ENCODE measurements around the gene CST4.
"Not testable (repeated sequence)": the region's sequence is repeated elsewhere in the genome, so short reads cannot be mapped to it uniquely, and the experiment has no call there.

Gene CST4

DNA sequence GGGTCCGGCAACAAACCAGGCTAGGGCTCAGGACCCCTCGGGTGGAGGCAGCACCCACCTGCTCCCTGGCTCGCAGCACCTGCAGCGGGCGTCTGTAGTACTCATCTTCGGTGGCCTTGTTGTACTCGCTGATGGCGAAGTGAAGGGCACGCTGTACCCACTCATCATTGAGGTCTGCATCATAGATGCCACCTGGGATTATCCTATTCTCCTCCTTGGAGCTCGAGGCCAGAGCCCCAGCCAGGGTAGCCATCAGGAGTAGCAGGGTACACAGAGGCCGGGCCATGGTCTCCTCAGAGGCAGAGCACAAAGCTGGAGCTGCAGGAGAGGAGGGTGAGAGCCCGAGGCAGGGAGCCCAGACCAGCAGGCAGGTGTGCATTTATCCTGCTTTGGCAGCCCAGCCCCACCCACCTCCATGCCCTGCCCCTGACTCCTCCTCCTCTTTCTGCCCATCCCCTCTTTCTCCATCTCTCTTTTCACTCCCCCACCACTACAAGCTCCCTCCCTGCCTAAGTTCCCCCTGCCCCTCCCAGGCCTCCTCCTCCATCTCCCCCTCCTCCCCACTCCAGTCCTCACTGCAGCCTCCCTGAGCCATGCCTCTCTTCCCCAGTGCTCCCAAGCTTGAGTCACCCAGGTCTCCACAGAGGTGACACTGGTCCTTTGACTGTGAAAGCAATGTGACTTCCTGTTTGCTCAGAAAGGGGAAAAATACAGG, at the start of gene CST4:
CST4 (minus strand) TSS at position 355 of the 715 bp plus-strand sequence; CDS start at position 286, 69 bp downstream.
- DNase-seq, result not testable (repeated sequence)

- DNase-seq, result not testable (repeated sequence)
These were observed 46.6 kb upstream of the CST4 start for GRCh38 chr20:23735391-23735790.

DNA sequence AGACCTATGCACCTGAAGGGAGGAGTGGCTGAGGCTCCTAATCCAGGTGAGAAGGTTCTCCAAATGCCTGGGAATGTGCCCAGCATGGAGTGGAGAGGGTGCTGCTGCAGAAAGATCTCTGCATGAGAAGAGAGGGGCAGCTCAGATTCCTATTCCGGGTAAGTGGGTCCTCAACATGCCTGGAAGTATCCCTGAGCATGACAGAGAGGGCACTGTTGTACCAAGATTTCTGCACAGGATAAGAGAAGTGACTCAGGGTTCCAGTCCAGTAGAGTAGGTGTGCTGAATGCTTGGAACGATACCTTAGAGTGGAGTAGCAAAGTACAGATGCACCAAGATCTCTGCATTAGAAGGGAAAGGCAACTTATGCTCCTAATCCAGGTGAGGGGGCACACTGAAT, 46.1 kb upstream of the CST4 start:
- DNase-seq, result not testable (repeated sequence)

DNA sequence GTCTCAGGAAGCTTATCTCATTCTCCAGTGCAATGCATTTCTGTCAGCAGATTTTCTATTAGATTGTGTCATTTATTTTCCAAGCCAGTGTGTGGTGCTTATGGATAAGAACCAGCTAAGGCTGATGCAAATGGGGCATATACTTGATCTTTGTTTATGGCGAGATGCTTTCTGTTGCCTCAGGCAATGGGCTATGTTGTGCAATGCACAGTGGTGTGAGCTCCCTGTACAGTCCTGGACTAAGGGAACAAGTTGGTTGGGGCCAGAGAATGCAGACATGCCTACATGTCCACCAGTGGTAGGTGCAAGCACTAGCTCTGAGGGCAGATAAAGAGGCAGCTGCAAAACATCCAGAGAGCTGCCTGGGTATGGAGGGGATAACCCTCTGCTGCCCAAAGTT, 45.6 kb upstream of the CST4 start:
- not testable (repeated sequence) for DNase-seq

DNA sequence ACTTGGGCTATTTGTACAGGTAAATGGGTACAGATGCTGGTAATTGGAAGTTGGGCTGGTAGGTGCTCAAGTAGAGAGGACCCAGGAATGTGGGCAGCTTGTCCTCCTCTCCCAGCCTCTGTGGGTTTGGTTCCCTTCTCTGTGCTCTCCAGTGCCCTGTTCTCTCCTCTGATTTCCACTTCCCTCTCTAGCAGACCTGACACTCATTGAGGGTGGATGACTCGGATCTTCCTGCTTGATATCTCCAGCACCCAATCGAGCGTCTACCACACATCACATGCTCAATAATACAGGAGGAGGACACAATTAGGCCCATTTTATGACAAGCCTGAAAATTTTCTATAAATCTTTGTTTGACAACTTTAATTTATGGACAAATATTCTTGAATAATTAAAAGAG, 38.2 kb upstream of the CST4 start:
- DNase-seq, result no peak

GRCh38 chr20:23725102-23725501, 36.3 kb upstream of the CST4 start:
- DNase-seq, result no peak

DNA sequence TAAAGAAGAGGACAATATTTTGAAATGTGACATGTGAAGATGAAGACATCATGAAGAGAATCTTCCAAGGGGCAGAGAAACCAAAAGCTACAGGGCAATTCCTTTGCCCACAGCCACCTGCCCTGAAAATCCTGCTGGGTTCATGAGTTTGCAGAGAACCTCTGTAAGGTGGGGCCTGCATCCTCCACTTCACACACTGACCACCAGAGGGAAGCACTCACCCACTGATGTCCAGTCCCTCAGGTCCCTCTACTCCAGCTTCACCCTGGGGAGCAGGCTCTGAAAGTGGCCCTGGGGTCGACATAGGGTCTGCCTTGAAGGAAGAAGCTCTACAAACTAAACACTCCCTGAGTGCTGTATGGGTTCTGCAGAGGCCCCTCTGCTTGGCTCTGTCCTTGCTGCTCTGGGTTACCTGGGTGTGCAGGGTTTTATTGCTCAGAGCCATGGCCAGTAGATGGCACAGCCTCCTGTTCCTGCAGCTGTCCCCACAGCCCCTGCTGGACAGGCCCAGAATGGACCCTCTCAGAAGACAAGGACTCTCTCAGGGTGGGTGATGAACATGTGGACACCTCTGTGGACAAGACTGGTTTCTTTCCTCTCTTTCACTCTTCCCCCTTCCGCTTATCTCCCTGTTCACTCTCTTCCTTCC, 34.9 kb upstream of the CST4 start:
- not testable (repeated sequence) for DNase-seq

- DNase-seq, result not testable (repeated sequence)
These were observed 34.0 kb upstream of the CST4 start for GRCh38 chr20:23722851-23723250.

DNA sequence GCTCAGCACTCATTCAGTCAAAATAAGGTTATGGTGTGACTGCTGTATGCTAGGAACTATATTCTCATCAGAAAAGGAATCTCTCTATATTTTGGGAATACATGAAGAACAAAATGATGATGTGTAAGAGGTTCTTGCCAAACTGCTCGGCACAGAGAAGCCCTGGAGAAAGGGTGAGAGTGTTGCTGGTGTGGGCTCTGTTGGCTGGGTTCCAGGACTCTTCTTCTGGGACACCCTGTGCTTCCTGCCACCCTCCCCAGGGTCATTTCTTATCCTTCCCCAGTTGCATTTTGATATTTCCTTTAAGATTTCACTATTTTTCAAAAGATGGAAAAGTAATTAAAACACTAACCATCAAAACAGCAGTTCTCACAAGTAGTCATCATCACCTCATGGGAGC, 33.1 kb upstream of the CST4 start:
- no peak for DNase-seq

- not testable (repeated sequence) for DNase-seq
These were observed 30.5 kb upstream of the CST4 start for GRCh38 chr20:23719351-23719750.

GRCh38 chr20:23711778-23712177, 22.9 kb upstream of the CST4 start:
- not testable (repeated sequence) for DNase-seq

- no peak for DNase-seq
These were observed 21.9 kb upstream of the CST4 start for GRCh38 chr20:23710771-23711170.

GRCh38 chr20:23705895-23706294, 17.1 kb upstream of the CST4 start:
- no peak for DNase-seq

DNA sequence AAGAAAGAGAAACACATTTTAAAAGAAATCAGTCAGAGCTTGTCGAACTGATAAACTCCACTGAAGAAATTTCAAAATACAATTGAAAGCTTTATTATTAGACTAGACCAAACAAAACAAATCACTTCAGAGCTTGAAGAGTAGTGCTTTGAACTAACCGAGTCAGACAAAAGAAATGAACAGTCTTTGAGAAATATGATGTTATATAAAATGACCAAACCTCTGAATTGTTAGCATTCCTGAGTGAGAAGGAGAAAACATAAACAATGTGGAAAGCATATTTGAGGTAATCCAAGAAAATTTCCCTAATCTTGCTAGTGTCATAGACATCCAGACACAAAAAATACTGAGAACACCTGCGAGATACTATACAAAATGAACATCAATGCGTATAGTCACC, 13.2 kb upstream of the CST4 start:
- no peak for DNase-seq

GRCh38 chr20:23700931-23701330, 12.1 kb upstream of the CST4 start:
- DNase-seq, result no peak

- DNase-seq, result no peak
These were observed 9.1 kb upstream of the CST4 start for GRCh38 chr20:23697947-23698346.

GRCh38 chr20:23695068-23695395, 6.2 kb upstream of the CST4 start:
- DNase-seq, result not testable (repeated sequence)

DNA sequence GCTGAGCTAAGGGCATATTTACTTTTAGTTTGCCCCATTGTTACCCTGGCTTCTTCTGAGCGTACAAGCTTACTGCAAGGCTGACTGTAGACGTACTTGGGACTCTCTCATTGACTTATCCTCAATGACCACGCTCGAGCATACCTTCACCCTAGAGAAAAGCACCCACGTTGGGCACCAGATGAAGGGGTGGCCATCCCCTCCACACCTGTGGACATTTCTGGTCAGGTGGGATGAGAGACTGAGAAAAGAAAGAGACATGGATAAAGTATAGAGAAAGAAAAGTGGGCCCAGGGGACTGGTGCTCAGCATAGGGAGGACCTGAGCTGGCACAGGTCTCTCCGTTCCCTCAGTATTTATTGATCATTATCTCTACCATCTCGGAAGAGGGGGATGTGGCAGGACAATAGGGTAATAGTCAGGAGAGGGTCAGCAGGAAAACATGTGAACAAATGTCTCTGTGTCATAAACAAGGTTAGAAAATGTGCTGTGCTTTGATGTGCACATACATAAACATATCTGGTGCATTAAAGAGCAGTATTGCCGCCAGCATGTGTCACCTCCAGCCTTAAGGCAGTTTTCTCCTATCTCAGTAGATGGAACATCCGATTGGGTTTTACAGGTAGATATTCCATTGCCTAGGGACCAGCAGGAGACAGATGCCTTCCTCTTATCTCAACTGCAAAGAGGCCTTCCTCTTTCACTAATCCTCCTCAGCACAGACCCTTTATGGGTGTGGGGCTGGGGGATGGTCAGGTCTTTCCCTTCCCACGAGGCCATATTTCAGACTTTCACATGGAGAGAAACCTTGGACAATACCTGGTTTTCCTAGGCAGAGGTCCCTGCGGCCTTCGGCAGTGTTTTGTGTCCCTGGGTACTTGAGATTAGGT, 5.6 kb upstream of the CST4 start:
- not testable (repeated sequence) for DNase-seq

GRCh38 chr20:23692725-23693619, 4.1 kb upstream of the CST4 start:
- DNase-seq, result peak; percentile 53

DNA sequence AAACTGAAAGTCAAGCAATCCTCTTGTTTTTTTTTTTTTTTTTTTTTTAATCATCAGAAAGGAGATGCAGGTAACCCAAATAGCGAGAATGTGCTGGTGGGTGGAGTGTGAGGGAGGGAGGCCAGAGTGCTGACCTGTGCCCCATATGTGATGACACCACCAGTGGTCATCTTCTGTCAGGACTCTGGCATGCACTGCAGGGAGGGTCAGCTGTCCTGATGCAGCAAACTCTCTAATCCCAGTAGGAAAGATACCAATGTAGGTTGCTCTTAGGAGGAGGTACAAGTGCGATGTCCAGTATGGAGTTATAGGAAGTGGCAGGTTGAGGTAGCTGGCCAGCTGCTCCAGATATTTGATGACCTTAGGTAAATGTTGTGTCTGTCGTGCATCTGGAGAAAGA, 2.8 kb upstream of the CST4 start:
- DNase-seq, result no peak

GRCh38 chr20:23690581-23690980, 1.7 kb upstream of the CST4 start:
- DNase-seq, result no peak

DNA sequence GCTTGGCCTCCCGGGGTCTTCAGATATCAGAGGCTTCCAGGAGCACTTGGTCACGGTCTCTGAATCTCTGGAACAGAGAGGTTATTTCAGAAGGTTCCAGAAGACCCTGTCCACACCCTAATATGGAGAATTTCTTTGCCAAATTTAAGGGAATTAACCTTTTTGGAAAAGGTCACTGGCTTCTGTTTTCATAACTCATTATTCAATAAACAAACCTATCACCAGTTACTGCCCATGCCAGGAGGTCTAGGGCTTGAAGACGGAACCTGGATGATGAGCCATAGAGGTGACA, 507 bp upstream of the CST4 start:
- DNase-seq, result no peak

DNA sequence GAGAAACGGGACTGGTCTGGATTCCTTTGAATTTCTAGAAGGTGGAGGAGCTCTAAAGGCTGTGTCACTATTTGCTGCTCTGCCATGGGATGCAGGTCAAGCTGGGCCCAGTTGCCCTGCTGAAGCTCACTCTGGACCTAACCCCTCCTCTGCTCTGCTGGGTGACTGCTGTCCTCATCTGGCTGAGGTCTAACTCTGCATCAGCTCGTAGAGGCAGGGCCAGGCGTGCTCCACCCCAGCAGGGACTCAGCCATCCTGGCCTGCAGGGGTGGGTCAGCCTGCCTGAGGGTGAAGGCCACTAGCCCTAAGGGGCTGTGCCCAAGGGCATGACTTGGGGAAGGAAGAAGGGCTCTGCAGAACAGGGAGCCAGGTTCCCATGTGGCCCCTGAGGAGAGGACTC, 852 bp downstream of the CST4 start:
- no peak for DNase-seq
